ENCODE results near the gene LINC00237. TPM values are rescaled to one million over a fixed set of nuclear protein-coding genes. Genes with fewer than 3 reads are reported as not detected.

The LINC00237 gene
- total RNA-seq, 6 donors from 2014 or later, result not detected

- Histone ChIP-seq H3K27me3 (no peaks in the 10 kb centered on the region), H3K4me3 (no peak overlapping the region), H3K4me1 (no peaks in the 10 kb centered on the region), H3K27ac (no peak overlapping the region), H3K9me3 (no peaks in the 10 kb centered on the region), H3K36me3 (peaks cover 0 to 14% (median 0%) of the 10 kb centered on the region in 4 donors)
- DNase-seq (no peak), ATAC-seq (ENCODE audit: low FRiP score in 2 of 2) (no peak)
- TF ChIP-seq CTCF (IDR thresholded peaks at IDR 0.05) (no peak), POLR2AphosphoS5 (IDR thresholded peaks at IDR 0.05) (no peak), EP300 (IDR thresholded peaks at IDR 0.05) (no peak), POLR2A (IDR thresholded peaks at IDR 0.05) (no peak)
- WGBS, 2 donors, result 64 to 74% methylated on average over 3 of the region's 3 CpGs
Measured at GRCh38 chr20:21139881-21140566, 33.9 kb upstream of the LINC00237 start.

GRCh38 chr20:21137078-21137477 is 30.9 kb upstream of the LINC00237 start:
- WGBS, 2 donors, result 83% methylated on average over 1 of the region's 1 CpG
- no peaks in the 10 kb centered on the region for H3K4me1 ChIP-seq
- no peak overlapping the region for H3K27ac ChIP-seq
- H3K4me3 ChIP-seq, result no peak overlapping the region
- no peaks in the 10 kb centered on the region for H3K9me3 ChIP-seq
- no peak for ATAC-seq (ENCODE audit: low FRiP score in 2 of 2)
- no peak for DNase-seq
- H3K27me3 ChIP-seq, result no peaks in the 10 kb centered on the region
- TF ChIP-seq POLR2AphosphoS5 (IDR thresholded peaks at IDR 0.05), result no peak
- TF ChIP-seq CTCF (IDR thresholded peaks at IDR 0.05), result no peak
- TF ChIP-seq POLR2A (IDR thresholded peaks at IDR 0.05), result no peak
- no peak for TF ChIP-seq EP300 (IDR thresholded peaks at IDR 0.05)
- peaks cover 0 to 24% (median 0%) of the 10 kb centered on the region in 4 donors for H3K36me3 ChIP-seq

GRCh38 chr20:21136015-21136732 is 30.0 kb upstream of the LINC00237 start:
- no peak for TF ChIP-seq CTCF (IDR thresholded peaks at IDR 0.05)
- no peak for TF ChIP-seq POLR2AphosphoS5 (IDR thresholded peaks at IDR 0.05)
- TF ChIP-seq EP300 (IDR thresholded peaks at IDR 0.05), result no peak
- TF ChIP-seq POLR2A (IDR thresholded peaks at IDR 0.05), result no peak
- 94 to 95% methylated on average over 8 of the region's 8 CpGs for WGBS, 2 donors
- DNase-seq (no peak), ATAC-seq (ENCODE audit: low FRiP score in 2 of 2) (no peak)
- no peaks in the 10 kb centered on the region for H3K4me1 ChIP-seq
- H3K36me3 ChIP-seq, result peaks cover 0 to 25% (median 0%) of the 10 kb centered on the region in 4 donors
- no peaks in the 10 kb centered on the region for H3K27me3 ChIP-seq
- H3K27ac ChIP-seq, result no peak overlapping the region
- no peak overlapping the region for H3K4me3 ChIP-seq
- H3K9me3 ChIP-seq, result no peaks in the 10 kb centered on the region

GRCh38 chr20:21134883-21135493 is 28.8 kb upstream of the LINC00237 start:
- no peaks in the 10 kb centered on the region for H3K4me1 ChIP-seq
- no peaks in the 10 kb centered on the region for H3K9me3 ChIP-seq
- 94 to 96% methylated on average over 10 of the region's 10 CpGs for WGBS, 2 donors
- ATAC-seq (ENCODE audit: low FRiP score in 2 of 2) (no peak), DNase-seq (no peak)
- H3K27ac ChIP-seq, result no peak overlapping the region
- no peaks in the 10 kb centered on the region for H3K27me3 ChIP-seq
- TF ChIP-seq EP300 (IDR thresholded peaks at IDR 0.05), result no peak
- TF ChIP-seq POLR2A (IDR thresholded peaks at IDR 0.05), result no peak
- no peak for TF ChIP-seq POLR2AphosphoS5 (IDR thresholded peaks at IDR 0.05)
- H3K36me3 ChIP-seq, result peaks cover 0 to 25% (median 0%) of the 10 kb centered on the region in 4 donors
- no peak overlapping the region for H3K4me3 ChIP-seq

GRCh38 chr20:21133917-21134622 is 27.9 kb upstream of the LINC00237 start:
- no peaks in the 10 kb centered on the region for H3K9me3 ChIP-seq
- no peaks in the 10 kb centered on the region for H3K4me1 ChIP-seq
- WGBS, 2 donors, result 90 to 95% methylated on average over 16 of the region's 16 CpGs
- H3K4me3 ChIP-seq, result no peak overlapping the region
- no peak overlapping the region for H3K27ac ChIP-seq
- no peak for ATAC-seq (ENCODE audit: low FRiP score in 2 of 2)
- no peaks in the 10 kb centered on the region for H3K27me3 ChIP-seq
- no peak for TF ChIP-seq POLR2AphosphoS5 (IDR thresholded peaks at IDR 0.05)
- TF ChIP-seq EP300 (IDR thresholded peaks at IDR 0.05), result no peak
- no peak for TF ChIP-seq POLR2A (IDR thresholded peaks at IDR 0.05)
- TF ChIP-seq CTCF (IDR thresholded peaks at IDR 0.05), result no peak
- peak in 1 of 2 donors; percentile 51 for DNase-seq
- H3K36me3 ChIP-seq, result peaks cover 0 to 25% (median 0%) of the 10 kb centered on the region in 4 donors
